ENCODE data around the gene RNF215. TPM values are rescaled to one million over a fixed set of nuclear protein-coding genes. Genes with fewer than 3 reads are reported as not detected.

RNF215 gene
- total RNA-seq, 1 donor from 2014 or later, result 24.5 TPM

GRCh38 chr22:30385942-30386341 is 1.3 kb downstream of the RNF215 start:
- H3K4me3 ChIP-seq (ENCODE audit: insufficient read depth, low read depth, low read length), result peak overlapping the region; percentile 72
- peak overlapping the region; percentile 89 for H3K4me3 Mint-ChIP-seq (ENCODE audit: unreplicated experiment)
- H3K36me3 Mint-ChIP-seq (ENCODE audit: low read depth, unreplicated experiment), result peaks cover 14% of the 10 kb centered on the region
- peaks cover 12% of the 10 kb centered on the region for H3K79me2 ChIP-seq (ENCODE audit: insufficient read depth, low read length)
- peak overlapping the region; percentile 99 for H3K4me2 ChIP-seq (ENCODE audit: low read length)
- no peak for FAIRE-seq
- DNase-seq (ENCODE audit: low read depth), result no peak
- H4K20me1 ChIP-seq (ENCODE audit: insufficient read depth, low read length), result peaks cover 12% of the 10 kb centered on the region
- TF ChIP-seq EZH2 (IDR thresholded peaks at IDR 0.05; ENCODE audit: insufficient read depth, low read length), result no peak
- no peak for TF ChIP-seq CTCF (IDR thresholded peaks at IDR 0.05; ENCODE audit: insufficient read depth, low read depth, low read length)
- H3K9me3 Mint-ChIP-seq (ENCODE audit: unreplicated experiment), result peaks cover 4% of the 10 kb centered on the region
- H3K4me1 ChIP-seq (ENCODE audit: insufficient read depth, low read length), result peaks cover 14% of the 10 kb centered on the region
- peaks cover 6% of the 10 kb centered on the region for H3K4me1 Mint-ChIP-seq (ENCODE audit: low read depth, unreplicated experiment)
- H3K9ac ChIP-seq (ENCODE audit: low read length), result peak overlapping the region; percentile 89
- no peaks in the 10 kb centered on the region for H3K27me3 ChIP-seq (ENCODE audit: insufficient read depth, low read length)
- no peak overlapping the region for H3K27ac ChIP-seq (ENCODE audit: low read depth, low read length)
- no peak overlapping the region for H3K27ac Mint-ChIP-seq (ENCODE audit: unreplicated experiment)
- no peaks in the 10 kb centered on the region for H3K27me3 Mint-ChIP-seq (ENCODE audit: low read depth, unreplicated experiment)
- no peak overlapping the region for H2AFZ ChIP-seq (ENCODE audit: low read depth, low read length)
- H3K36me3 ChIP-seq (ENCODE audit: insufficient read depth, low read length), result peaks cover 3% of the 10 kb centered on the region
- H3K9me3 ChIP-seq (ENCODE audit: insufficient read depth, low read depth, low read length), result peaks cover 1% of the 10 kb centered on the region

- no peak for FAIRE-seq
- Histone ChIP-seq H3K27ac (ENCODE audit: low read depth, low read length) (no peak overlapping the region), H3K4me2 (ENCODE audit: low read length) (no peak overlapping the region), H4K20me1 (ENCODE audit: insufficient read depth, low read length) (peaks cover 19% of the 10 kb centered on the region), H3K9ac (ENCODE audit: low read length) (no peak overlapping the region), H3K27me3 (ENCODE audit: insufficient read depth, low read length) (no peaks in the 10 kb centered on the region), H3K9me3 (ENCODE audit: insufficient read depth, low read depth, low read length) (no peaks in the 10 kb centered on the region), H3K79me2 (ENCODE audit: insufficient read depth, low read length) (peaks cover 12% of the 10 kb centered on the region), H3K4me3 (ENCODE audit: insufficient read depth, low read depth, low read length) (no peak overlapping the region), H3K4me1 (ENCODE audit: insufficient read depth, low read length) (peaks cover 14% of the 10 kb centered on the region), H2AFZ (ENCODE audit: low read depth, low read length) (no peak overlapping the region), H3K36me3 (ENCODE audit: insufficient read depth, low read length) (peaks cover 3% of the 10 kb centered on the region)
- H3K36me3 Mint-ChIP-seq (ENCODE audit: low read depth, unreplicated experiment), result peaks cover 19% of the 10 kb centered on the region
- H3K4me1 Mint-ChIP-seq (ENCODE audit: low read depth, unreplicated experiment), result peaks cover 6% of the 10 kb centered on the region
- TF ChIP-seq EZH2 (IDR thresholded peaks at IDR 0.05; ENCODE audit: insufficient read depth, low read length) (no peak), CTCF (IDR thresholded peaks at IDR 0.05; ENCODE audit: insufficient read depth, low read depth, low read length) (no peak)
- DNase-seq (ENCODE audit: low read depth), result no peak
- no peaks in the 10 kb centered on the region for H3K27me3 Mint-ChIP-seq (ENCODE audit: low read depth, unreplicated experiment)
- no peak overlapping the region for H3K4me3 Mint-ChIP-seq (ENCODE audit: unreplicated experiment)
- no peak overlapping the region for H3K27ac Mint-ChIP-seq (ENCODE audit: unreplicated experiment)
- no peaks in the 10 kb centered on the region for H3K9me3 Mint-ChIP-seq (ENCODE audit: unreplicated experiment)
Observed at GRCh38 chr22:30383061-30383460, 4.2 kb downstream of the RNF215 start.

- H4K20me1 ChIP-seq (ENCODE audit: insufficient read depth, low read length), result peaks cover 21% of the 10 kb centered on the region
- H3K36me3 ChIP-seq (ENCODE audit: insufficient read depth, low read length), result peaks cover 5% of the 10 kb centered on the region
- Mint-ChIP-seq H3K36me3 (ENCODE audit: low read depth, unreplicated experiment) (peaks cover 23% of the 10 kb centered on the region), H3K9me3 (ENCODE audit: unreplicated experiment) (no peaks in the 10 kb centered on the region), H3K27me3 (ENCODE audit: low read depth, unreplicated experiment) (no peaks in the 10 kb centered on the region), H3K4me1 (ENCODE audit: low read depth, unreplicated experiment) (peaks cover 6% of the 10 kb centered on the region), H3K4me3 (ENCODE audit: unreplicated experiment) (no peak overlapping the region), H3K27ac (ENCODE audit: unreplicated experiment) (no peak overlapping the region)
- no peak for TF ChIP-seq EZH2 (IDR thresholded peaks at IDR 0.05; ENCODE audit: insufficient read depth, low read length)
- no peak for TF ChIP-seq CTCF (IDR thresholded peaks at IDR 0.05; ENCODE audit: insufficient read depth, low read depth, low read length)
- no peak overlapping the region for H3K9ac ChIP-seq (ENCODE audit: low read length)
- H3K4me1 ChIP-seq (ENCODE audit: insufficient read depth, low read length), result peaks cover 10% of the 10 kb centered on the region
- no peaks in the 10 kb centered on the region for H3K9me3 ChIP-seq (ENCODE audit: insufficient read depth, low read depth, low read length)
- H3K27ac ChIP-seq (ENCODE audit: low read depth, low read length), result no peak overlapping the region
- DNase-seq (ENCODE audit: low read depth) (no peak), FAIRE-seq (no peak)
- no peak overlapping the region for H2AFZ ChIP-seq (ENCODE audit: low read depth, low read length)
- H3K4me3 ChIP-seq (ENCODE audit: insufficient read depth, low read depth, low read length), result no peak overlapping the region
- no peak overlapping the region for H3K4me2 ChIP-seq (ENCODE audit: low read length)
- H3K27me3 ChIP-seq (ENCODE audit: insufficient read depth, low read length), result no peaks in the 10 kb centered on the region
- H3K79me2 ChIP-seq (ENCODE audit: insufficient read depth, low read length), result peaks cover 12% of the 10 kb centered on the region
Observed at GRCh38 chr22:30382340-30382739, 4.9 kb downstream of the RNF215 start.
